HG03045 (cell line): ENCODE measurements around the gene RGS6.

ENCODE experiments used
- ATAC-seq: cut with Tn5 transposase; IDR thresholded peaks from one replicate; pipeline ENCODE4 v1.9.1; 2021; ENCODE audit warnings: mild to moderate bottlenecking, moderate library complexity; ENCODE audit not compliant: unreplicated experiment

Gene RGS6

GRCh38 chr14:72546344-72547016 is 614.3 kb downstream of the RGS6 start:
- ATAC-seq = no peak

DNA sequence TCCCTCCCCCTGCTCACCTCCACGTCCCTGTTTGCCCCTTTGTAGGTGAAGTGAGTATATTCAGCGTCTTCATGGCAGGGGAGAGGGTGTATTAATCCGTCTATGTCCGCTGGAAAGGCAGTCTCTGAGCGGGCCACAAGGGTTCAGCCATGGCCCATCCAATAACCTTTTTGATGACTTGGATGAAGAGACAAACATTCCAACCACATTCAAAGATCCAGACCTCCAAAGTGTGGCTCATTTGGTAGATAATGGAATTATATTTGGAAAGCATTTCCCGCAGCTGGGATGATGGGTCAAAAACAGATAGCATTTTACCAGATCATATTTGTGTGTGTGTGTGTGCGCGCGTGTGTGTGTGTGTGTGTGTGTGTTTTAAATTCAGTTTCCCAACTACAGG is 615.8 kb downstream of the RGS6 start:
- ATAC-seq = no peak

- no peak for ATAC-seq
These were observed 616.8 kb downstream of the RGS6 start for GRCh38 chr14:72549026-72549425.

- ATAC-seq = no peak
These were observed 617.6 kb downstream of the RGS6 start for GRCh38 chr14:72549854-72550253.

- ATAC-seq = no peak
These were observed 618.3 kb downstream of the RGS6 start for GRCh38 chr14:72550513-72550912.

DNA sequence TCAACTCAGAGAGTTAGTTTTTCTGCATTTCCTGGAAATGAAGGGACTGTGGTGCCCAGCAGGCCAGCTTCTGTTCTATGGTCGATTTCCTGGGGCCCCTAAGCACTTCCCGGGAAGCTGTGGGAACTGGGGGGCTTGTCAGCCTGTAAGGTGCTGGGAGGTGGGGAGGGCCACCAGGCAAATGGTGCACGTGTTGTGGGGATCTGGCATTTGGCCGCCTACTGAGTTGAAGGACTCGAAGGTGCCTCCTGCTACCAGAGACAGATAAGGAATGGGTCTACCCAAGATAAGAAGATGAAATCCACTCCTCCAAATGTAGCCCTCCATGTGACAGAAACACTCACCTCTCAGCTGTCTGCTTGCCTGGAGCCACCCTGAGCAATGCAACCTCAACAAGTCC is 620.0 kb downstream of the RGS6 start:
- no peak for ATAC-seq

DNA sequence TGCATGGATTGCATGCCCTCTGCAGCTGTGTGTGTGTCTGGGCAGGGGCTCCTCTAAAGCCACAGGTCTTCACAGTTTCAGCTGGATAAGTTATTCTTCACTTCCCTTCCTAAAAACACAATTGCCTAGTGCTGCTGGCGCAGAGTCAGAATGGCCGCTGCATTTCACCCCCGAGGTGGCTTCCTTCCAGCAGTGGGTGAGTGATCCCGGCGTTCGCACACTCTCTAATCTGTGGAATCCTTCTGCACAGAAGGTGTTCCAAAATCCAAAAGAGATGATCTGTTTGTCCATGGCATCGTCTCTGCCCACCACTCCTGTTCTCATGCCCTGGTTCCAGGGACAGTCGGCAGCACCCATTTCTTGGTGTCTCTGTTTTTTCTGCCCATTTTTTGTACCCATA is 620.9 kb downstream of the RGS6 start:
- ATAC-seq = no peak

DNA sequence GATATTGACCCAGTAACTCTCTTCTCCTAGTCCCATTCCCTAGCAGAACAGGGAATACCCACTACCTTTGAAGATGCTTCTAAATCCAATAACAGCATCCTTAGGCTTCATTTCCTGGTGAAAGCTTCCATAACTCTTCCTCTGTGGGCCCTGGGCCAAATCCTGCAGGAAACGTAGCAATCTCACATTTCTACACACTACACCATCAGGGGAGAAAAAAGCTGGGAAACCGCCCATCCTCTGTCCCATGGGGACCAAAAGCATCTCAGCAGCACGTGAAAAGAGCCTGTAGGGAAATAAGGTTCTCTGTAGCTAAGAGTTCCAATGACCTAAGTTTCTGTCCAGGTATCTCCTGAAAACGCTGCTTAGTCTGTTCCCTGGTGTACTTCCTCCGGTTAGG is 621.4 kb downstream of the RGS6 start:
- ATAC-seq = no peak

DNA sequence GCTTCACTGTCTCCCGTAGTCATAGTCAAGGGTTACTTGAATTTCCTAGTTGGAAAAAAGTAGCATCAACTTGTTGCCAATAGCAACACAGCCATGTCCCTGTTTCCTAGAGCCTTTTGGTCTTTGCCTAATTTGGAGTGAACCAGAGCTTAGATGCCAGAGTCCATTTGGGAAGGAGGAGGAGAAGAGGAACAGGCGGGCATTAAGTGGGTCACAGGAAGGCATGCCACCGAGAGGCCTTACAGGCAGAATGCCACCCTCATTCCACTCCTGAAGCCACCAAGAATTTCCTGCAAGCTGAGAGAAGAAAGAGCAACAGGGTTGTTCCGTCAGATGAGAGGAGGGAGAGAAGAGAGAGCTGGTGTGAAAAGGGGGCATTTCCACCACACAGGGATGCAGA is 622.2 kb downstream of the RGS6 start:
- ATAC-seq = no peak

GRCh38 chr14:72554994-72555608 is 622.9 kb downstream of the RGS6 start:
- no peak for ATAC-seq

DNA sequence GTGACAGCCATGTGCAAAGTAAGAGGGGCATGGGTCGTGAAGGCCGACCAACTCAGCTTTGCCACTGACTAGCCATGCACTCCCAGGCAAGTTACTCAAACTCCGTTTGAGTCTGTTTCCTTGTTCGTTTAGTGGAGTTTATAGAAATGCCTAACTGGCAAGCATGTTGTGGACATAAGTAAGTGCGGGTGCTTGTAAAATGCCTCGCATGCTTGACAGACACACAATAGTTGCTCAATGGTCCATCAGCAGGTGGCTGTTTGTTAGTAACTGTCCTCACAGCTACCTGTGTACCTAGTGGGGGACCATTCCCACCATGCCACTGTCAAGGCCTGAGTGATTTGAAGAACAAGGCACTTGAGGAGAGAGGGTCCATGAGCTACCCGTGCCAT is 623.4 kb downstream of the RGS6 start:
- no peak for ATAC-seq

DNA sequence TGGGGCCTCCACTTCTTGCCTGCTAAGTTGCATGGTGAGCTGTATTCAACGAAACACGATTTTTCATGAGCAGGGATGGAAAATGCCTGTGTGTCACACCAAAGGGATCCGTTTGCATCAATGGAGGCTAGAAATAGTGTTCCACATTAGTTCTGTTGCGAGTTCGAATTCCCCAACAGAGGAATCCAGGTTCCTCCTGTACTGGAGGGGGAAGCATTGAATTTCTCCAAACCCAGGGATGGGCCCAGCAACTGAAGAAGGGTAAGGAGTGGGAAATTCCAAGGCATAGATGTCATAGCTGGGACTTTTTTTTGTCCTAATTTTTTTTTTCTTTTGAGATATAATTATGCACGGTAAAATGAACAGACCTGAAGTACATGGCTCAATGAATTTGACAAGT is 625.4 kb downstream of the RGS6 start:
- no peak for ATAC-seq

DNA sequence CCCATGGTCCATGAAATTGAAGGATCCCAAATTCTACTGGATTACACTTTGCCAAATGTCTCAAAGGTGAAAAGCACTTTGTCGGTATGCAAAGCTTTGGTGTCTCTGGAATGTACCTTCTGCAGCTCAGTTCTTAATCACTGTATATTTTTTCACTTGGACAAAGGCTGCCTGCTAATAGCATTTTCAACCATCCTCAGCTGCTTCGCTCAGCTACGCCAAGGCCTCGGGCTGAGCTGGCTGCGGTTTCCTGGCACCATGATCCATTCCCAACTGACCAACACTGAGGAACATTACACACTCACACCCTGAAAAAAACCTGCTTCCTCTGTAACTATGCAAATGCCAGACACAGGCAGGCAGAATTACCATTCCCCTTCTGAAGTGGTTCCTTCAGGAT is 626.5 kb downstream of the RGS6 start:
- no peak for ATAC-seq

DNA sequence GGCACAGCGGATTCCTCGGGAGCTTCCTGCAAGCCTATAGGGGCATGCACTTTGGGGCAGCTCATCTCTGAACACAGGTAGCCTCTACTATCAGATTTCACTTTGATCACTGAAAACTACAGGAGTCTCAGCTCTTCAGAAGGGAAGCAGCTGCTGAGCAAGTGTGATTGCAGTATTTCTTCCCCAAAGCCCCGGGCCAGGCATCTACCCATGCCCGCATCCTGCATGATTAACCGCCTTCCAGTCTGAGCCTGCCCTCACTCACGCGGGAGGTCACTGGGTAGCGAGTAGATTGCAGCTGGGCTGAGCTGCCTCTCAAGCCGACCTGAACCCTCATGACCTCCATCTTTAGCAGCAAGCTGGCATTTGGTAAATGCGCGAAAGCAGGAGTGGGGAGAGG is 627.0 kb downstream of the RGS6 start:
- ATAC-seq = no peak

- no peak for ATAC-seq
These were observed 627.5 kb downstream of the RGS6 start for GRCh38 chr14:72559669-72560255.

DNA sequence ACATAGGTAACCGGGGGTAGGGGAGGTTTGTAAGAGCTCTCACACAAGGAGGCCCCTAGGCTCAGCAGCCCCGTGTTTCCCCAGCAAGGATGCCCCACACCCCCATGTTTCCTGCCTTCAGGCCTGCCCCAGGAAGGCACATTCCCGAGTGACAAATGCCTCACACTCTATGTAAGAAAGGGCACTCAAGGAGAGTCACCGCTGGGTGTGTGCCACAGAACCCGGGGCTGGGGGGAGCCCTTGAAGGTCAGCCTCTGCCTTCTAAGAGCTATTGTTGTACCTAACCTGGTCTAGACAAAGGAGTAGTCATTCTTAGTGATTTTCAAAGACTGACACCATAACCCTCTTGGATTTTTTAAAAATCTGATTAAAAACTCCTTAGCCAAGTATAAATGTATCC is 628.1 kb downstream of the RGS6 start:
- ATAC-seq = no peak

- ATAC-seq = no peak
These were observed 628.8 kb downstream of the RGS6 start for GRCh38 chr14:72560889-72561493.

- ATAC-seq = no peak
These were observed 630.1 kb downstream of the RGS6 start for GRCh38 chr14:72562300-72562699.

DNA sequence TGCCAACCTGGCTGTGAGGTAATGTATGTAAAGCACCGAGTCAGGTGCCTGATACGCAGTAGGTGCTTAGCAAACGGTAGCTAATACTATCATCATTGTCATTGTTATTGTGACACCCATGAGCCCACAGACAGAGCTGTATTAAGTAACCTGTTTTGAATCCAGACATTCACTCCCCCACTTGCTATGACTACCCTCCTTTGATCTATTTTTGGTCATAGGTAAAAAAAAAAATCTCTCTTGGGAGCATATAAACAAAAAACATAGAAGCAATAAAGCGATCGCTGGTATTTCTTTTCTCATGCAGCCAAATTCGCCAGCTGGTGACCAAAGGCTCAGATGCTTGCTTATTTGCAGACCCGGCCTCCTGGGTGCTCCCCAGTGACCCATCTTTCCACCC is 631.4 kb downstream of the RGS6 start:
- ATAC-seq = no peak

DNA sequence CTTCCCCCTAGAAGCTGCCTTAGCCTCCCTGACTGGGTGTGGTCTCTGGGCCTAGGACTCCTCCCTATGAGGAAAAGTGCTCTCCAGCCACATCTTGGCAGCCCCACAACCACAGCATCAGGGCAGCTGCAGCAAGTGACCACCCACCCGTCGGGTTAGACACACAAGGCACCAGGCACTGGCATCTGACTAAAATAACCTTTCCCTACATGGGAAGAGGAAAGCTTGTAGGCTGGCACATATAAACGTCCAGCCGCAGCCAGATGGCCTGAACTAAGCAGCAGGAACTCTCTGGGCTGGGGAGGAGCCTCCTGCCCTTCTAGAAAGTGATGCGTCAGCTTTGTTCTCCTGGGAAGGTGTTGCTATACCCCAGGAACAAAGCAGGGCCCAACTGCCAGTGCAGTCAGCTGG is 632.9 kb downstream of the RGS6 start:
- ATAC-seq = no peak

DNA sequence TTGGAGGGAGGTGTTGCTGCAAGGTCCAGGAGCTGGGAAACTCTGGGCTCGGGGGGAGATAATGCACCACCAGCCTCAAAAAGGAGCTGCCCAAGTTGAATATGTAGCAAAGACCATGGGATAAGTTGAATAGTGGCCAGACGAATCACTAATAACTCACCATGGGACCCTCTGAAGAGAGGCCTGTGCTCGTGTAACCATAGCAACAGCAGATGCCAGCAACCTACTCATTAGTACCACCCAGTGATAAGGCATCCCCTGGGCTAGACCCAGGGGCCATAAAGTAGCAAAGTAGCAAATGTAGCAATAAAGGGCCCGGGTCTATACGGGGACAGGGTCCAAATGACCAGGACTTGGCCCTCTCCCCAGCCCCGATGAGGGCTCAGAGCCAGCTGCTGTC is 633.7 kb downstream of the RGS6 start:
- ATAC-seq = no peak

GRCh38 chr14:72567226-72567625 is 635.0 kb downstream of the RGS6 start:
- ATAC-seq = no peak
